Measurements from ENCODE around the gene PNCK. TPM values are rescaled to one million over a fixed set of nuclear protein-coding genes. Genes with fewer than 3 reads are reported as not detected.

PNCK gene
- total and polyA plus RNA-seq, 2 of the 13 experiments (the other 11 are each of a cell fraction or from before 2014, with no cell fraction given), result 33.1 TPM; not detected in 1

DNA sequence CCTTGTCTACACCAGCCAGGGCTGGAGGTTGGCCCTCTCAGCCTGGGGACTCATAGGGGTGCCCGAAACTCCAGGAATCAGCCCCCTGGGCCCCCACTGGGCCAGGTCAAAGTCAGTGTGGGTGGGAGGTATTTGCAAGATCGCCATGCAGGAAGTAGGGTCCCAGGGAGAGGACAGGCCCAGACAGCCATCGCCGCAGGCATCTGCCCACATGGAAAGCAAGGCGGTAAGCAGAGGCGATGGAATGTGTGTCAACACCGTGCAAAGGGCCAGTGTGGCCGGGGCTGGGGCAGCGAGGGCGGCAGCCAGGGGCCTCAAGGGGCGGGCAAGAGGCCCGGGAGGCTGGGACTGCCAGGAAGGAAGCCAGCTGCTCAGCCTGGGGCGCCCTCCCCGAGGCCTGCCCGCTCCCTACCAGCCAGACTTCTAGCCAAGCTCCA, 45.9 kb downstream of the PNCK start (continued):
- TF ChIP-seq, protein P1, sequence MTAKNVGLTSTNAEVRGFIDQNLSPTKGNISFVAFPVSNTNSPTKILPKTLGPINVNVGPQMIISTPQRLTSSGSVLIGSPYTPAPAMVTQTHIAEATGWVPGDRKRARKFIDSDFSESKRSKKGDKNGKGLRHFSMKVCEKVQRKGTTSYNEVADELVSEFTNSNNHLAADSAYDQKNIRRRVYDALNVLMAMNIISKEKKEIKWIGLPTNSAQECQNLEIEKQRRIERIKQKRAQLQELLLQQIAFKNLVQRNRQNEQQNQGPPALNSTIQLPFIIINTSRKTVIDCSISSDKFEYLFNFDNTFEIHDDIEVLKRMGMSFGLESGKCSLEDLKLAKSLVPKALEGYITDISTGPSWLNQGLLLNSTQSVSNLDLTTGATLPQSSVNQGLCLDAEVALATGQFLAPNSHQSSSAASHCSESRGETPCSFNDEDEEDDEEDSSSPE (CRISPR knock-in tag; IDR thresholded peaks at IDR 0.05), result peak; percentile 68
- TF ChIP-seq, protein P2, sequence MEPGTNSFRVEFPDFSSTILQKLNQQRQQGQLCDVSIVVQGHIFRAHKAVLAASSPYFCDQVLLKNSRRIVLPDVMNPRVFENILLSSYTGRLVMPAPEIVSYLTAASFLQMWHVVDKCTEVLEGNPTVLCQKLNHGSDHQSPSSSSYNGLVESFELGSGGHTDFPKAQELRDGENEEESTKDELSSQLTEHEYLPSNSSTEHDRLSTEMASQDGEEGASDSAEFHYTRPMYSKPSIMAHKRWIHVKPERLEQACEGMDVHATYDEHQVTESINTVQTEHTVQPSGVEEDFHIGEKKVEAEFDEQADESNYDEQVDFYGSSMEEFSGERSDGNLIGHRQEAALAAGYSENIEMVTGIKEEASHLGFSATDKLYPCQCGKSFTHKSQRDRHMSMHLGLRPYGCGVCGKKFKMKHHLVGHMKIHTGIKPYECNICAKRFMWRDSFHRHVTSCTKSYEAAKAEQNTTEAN (CRISPR knock-in tag; conservative IDR thresholded peaks at IDR 0.05), result 0 out of 2 replicates have a peak, but pooled peaks have one; percentile 73
- TF ChIP-seq, protein P3, sequence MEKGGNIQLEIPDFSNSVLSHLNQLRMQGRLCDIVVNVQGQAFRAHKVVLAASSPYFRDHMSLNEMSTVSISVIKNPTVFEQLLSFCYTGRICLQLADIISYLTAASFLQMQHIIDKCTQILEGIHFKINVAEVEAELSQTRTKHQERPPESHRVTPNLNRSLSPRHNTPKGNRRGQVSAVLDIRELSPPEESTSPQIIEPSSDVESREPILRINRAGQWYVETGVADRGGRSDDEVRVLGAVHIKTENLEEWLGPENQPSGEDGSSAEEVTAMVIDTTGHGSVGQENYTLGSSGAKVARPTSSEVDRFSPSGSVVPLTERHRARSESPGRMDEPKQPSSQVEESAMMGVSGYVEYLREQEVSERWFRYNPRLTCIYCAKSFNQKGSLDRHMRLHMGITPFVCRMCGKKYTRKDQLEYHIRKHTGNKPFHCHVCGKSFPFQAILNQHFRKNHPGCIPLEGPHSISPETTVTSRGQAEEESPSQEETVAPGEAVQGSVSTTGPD (CRISPR knock-in tag; IDR thresholded peaks at IDR 0.05), result no peak
- TF ChIP-seq ELF3 (CRISPR knock-in tag; IDR thresholded peaks at IDR 0.05), result peak; percentile 66
- peak; percentile 61 for TF ChIP-seq SKI (IDR thresholded peaks at IDR 0.05; ENCODE audit: partially characterized antibody)
- TF ChIP-seq WIZ (CRISPR knock-in tag; IDR thresholded peaks at IDR 0.05), result no peak

DNA sequence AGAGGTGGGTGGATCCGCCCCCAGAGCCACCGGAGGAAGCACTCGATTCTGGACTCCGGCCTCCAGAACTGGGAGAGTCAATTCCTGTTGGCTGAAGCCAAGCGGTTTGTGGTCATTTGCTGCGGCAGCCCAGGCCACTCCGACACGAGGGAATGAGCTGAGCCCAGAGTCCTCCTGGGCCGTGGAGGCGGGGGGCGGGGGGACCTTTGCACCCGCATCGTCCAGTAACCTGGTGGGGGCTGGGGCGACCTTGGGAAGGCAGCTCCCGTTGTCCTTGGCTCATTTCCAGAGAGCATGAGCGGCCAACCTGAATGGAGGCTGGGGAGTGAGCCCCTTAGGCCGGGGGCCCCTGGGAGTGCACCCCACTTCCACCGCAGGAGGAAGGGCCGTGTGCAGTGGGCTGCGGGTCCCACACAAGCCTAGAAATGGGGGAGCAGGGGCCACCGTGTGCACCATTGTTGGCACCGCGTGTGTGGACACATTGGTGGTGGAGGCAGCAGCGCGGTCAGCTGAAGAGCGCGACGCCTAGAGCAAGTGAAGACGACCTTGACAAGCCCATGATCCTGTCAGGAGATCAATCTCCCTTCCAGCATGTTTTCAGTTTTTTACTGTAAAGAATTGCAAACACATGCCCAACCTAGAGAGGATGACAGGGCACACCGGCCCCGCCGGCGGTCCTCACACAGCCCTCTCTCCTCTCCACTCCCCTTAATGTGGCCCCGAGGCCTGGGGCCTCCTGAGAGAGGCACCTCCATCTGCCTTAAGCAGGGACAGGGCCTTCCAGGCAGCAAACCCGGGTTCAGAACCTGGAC, 46.5 kb downstream of the PNCK start:
- WGBS (ENCODE audit: low lambda C conversion rate), result no CpG with 5 or more reads among the region's 35 CpGs
- H3K27ac ChIP-seq (ENCODE audit: extremely low read length, insufficient read depth, low read length), result peak overlapping the region; percentile 100
- H3K36me3 ChIP-seq (replicated peaks in 1 of 2; ENCODE audit: control insufficient read depth in 1 of 2, insufficient read depth in 2 of 2, low read length in 2 of 2), result no peaks in the 10 kb centered on the region
- ATAC-seq, result peak; percentile 64
- H3K4me2 ChIP-seq (ENCODE audit: low read depth, low read length), result peak overlapping the region; percentile 91
- H2AFZ ChIP-seq (ENCODE audit: low read length), result no peak overlapping the region
- BruUV-seq (replicated peaks), result TSS peak; percentile 13
- peak; percentile 88 for DNase-seq (ENCODE audit: low spot score)
- in situ Hi-C loops (cut with HindIII; ENCODE audit: extremely low pct_ligation_motif_present, low pct_unique_long_range_greater_than_20kb), result no loop called here
- no peaks in the 10 kb centered on the region for H3K9me3 ChIP-seq (ENCODE audit: low read length)
- H4K20me1 ChIP-seq (ENCODE audit: insufficient read depth, low read length), result no peaks in the 10 kb centered on the region
- peak overlapping the region in 1 of 3 experiments; percentile 77; a peak in 1 of 6 replicates for H3K4me3 ChIP-seq (replicated peaks in 1 of 3; ENCODE audit: insufficient read depth in 1 of 3, low read depth in 2 of 3, low read length in 3 of 3)
- peak overlapping the region; percentile 95 for H3K9ac ChIP-seq (ENCODE audit: insufficient read depth, low read depth, low read length)
- ChIA-PET CTCF (ENCODE audit: low intra/inter-chr PET ratio, low total read pairs) (no interaction called here), POLR2A (interaction anchor here (0.9 to 11.8 kb wide), 7 partner anchors 8 to 301 kb away, joined by 3 to 596 read pairs (median 10); partner anchors contain the start of genes CCNQ and DUSP9)
- H3K4me1 ChIP-seq (ENCODE audit: insufficient read depth, low read length), result peaks cover 92% of the 10 kb centered on the region
- intact Hi-C loops (cut with micrococcal nuclease; ENCODE audit: unreplicated experiment), result no loop called here
- no peaks in the 10 kb centered on the region for H3K27me3 ChIP-seq (ENCODE audit: control insufficient read depth in 1 of 2, insufficient read depth in 2 of 2, low read length in 2 of 2)
- H3K79me2 ChIP-seq (ENCODE audit: insufficient read depth, low read length), result peaks cover 22% of the 10 kb centered on the region
- peak; percentile 99 for FAIRE-seq
- TF ChIP-seq SP140L (CRISPR knock-in tag; IDR thresholded peaks at IDR 0.05; ENCODE audit: borderline replicate concordance) (no peak), EEA1 (CRISPR knock-in tag; IDR thresholded peaks at IDR 0.05; ENCODE audit: borderline replicate concordance) (no peak), CEBPG (CRISPR knock-in tag; IDR thresholded peaks at IDR 0.05) (no peak), KDM5A (IDR thresholded peaks at IDR 0.05; ENCODE audit: borderline replicate concordance, low read length) (no peak)
- TF ChIP-seq, protein P4, sequence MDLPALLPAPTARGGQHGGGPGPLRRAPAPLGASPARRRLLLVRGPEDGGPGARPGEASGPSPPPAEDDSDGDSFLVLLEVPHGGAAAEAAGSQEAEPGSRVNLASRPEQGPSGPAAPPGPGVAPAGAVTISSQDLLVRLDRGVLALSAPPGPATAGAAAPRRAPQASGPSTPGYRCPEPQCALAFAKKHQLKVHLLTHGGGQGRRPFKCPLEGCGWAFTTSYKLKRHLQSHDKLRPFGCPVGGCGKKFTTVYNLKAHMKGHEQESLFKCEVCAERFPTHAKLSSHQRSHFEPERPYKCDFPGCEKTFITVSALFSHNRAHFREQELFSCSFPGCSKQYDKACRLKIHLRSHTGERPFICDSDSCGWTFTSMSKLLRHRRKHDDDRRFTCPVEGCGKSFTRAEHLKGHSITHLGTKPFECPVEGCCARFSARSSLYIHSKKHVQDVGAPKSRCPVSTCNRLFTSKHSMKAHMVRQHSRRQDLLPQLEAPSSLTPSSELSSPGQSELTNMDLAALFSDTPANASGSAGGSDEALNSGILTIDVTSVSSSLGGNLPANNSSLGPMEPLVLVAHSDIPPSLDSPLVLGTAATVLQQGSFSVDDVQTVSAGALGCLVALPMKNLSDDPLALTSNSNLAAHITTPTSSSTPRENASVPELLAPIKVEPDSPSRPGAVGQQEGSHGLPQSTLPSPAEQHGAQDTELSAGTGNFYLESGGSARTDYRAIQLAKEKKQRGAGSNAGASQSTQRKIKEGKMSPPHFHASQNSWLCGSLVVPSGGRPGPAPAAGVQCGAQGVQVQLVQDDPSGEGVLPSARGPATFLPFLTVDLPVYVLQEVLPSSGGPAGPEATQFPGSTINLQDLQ (CRISPR knock-in tag; IDR thresholded peaks at IDR 0.05), result 0 out of 2 replicates have a peak, but pooled peaks have one; percentile 45
- TF ChIP-seq, protein P5, sequence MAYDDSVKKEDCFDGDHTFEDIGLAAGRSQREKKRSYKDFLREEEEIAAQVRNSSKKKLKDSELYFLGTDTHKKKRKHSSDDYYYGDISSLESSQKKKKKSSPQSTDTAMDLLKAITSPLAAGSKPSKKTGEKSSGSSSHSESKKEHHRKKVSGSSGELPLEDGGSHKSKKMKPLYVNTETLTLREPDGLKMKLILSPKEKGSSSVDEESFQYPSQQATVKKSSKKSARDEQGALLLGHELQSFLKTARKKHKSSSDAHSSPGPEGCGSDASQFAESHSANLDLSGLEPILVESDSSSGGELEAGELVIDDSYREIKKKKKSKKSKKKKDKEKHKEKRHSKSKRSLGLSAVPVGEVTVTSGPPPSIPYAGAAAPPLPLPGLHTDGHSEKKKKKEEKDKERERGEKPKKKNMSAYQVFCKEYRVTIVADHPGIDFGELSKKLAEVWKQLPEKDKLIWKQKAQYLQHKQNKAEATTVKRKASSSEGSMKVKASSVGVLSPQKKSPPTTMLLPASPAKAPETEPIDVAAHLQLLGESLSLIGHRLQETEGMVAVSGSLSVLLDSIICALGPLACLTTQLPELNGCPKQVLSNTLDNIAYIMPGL (CRISPR knock-in tag; IDR thresholded peaks at IDR 0.05; ENCODE audit: borderline replicate concordance in 1 of 2, low read depth in 1 of 2), result peak; percentile 42 to 45; a peak in 2 of 4 replicates

Data from HepG2 (cell line).